NCI-H2171 treated with DMSO at 0.1 percent for 48 hours (cell line): ENCODE results near the gene RBPJL.

Source experiments
- DNase-seq: peaks from one replicate; lab custom pipeline; 2025; lab: John Stamatoyannopoulos, UW

Gene RBPJL

GRCh38 chr20:45306431-45306982, at the start of gene RBPJL:
Gene RBPJL, plus strand, starts transcription at chr20:45306840. Its CDS starts 83 bp downstream, at chr20:45306923.
- no peak for DNase-seq

GRCh38 chr20:45257161-45257560, 49.5 kb upstream of the RBPJL start:
- no peak for DNase-seq

GRCh38 chr20:45257711-45258110, 48.9 kb upstream of the RBPJL start:
- no peak for DNase-seq

- no peak for DNase-seq
Observed at GRCh38 chr20:45258259-45258658, 48.4 kb upstream of the RBPJL start.

GRCh38 chr20:45258664-45259063, 48.0 kb upstream of the RBPJL start:
- DNase-seq, result no peak

GRCh38 chr20:45263556-45264266, 42.9 kb upstream of the RBPJL start:
- DNase-seq, result no peak

GRCh38 chr20:45266977-45267376, 39.7 kb upstream of the RBPJL start:
- DNase-seq, result no peak

GRCh38 chr20:45268531-45268930, 38.1 kb upstream of the RBPJL start:
- no peak for DNase-seq

GRCh38 chr20:45269056-45269455, 37.6 kb upstream of the RBPJL start:
- no peak for DNase-seq

- no peak for DNase-seq
Observed at GRCh38 chr20:45269754-45270270, 36.8 kb upstream of the RBPJL start.

GRCh38 chr20:45275338-45275737, 31.3 kb upstream of the RBPJL start:
- DNase-seq, result no peak

- DNase-seq, result no peak
Observed at GRCh38 chr20:45279992-45280391, 26.6 kb upstream of the RBPJL start.

- DNase-seq, result no peak
Observed at GRCh38 chr20:45282700-45283550, 23.7 kb upstream of the RBPJL start.

GRCh38 chr20:45283551-45284057, 23.0 kb upstream of the RBPJL start:
- DNase-seq, result no peak

- no peak for DNase-seq
Observed at GRCh38 chr20:45288376-45288775, 18.3 kb upstream of the RBPJL start.

- no peak for DNase-seq
Observed at GRCh38 chr20:45288860-45289259, 17.8 kb upstream of the RBPJL start.

GRCh38 chr20:45289942-45290676, 16.5 kb upstream of the RBPJL start:
- DNase-seq, result no peak

- peak; percentile 86 for DNase-seq
Observed at GRCh38 chr20:45290677-45291355, 15.8 kb upstream of the RBPJL start.

GRCh38 chr20:45291526-45291925, 15.1 kb upstream of the RBPJL start:
- DNase-seq, result no peak

- no peak for DNase-seq
Observed at GRCh38 chr20:45292343-45292742, 14.3 kb upstream of the RBPJL start.
